OCI-LY3 (cell line): ENCODE measurements around the gene CRTAC1.

Experiments used
- H2AFZ ChIP-seq: fragments of 200-600, 300-600 bp; shearing (Covaris generic); 2 replicates; pipeline ENCODE4 v1.6.0; 2014; ENCODE audit warnings: antibody characterized with exemption, low read depth, low read length
- H3K27ac ChIP-seq: fragments of 200-600, 300-600 bp; sonication (generic); 2 replicates; pipeline ENCODE4 v1.5.1; 2014; ENCODE audit warnings: mild to moderate bottlenecking, low read length, moderate library complexity, mixed read lengths
- H3K27me3 ChIP-seq: fragments of 200-600, 300-600 bp; sonication (generic); 2 replicates; pipeline ENCODE4 v1.6.1; 2014; ENCODE audit warnings: low read depth, low read length, mixed read lengths
- H3K36me3 ChIP-seq: fragments of 200-600, 300-600 bp; sonication (generic); replicated peaks from 2 replicates; pipeline ENCODE3; 2014; ENCODE audit warnings: low read depth, low read length, mixed read lengths
- H3K4me1 ChIP-seq: fragments of 300-600, 200-600 bp; sonication (generic); 2 replicates; pipeline ENCODE4 v1.6.1; 2014; ENCODE audit warnings: low read length, mixed read lengths
- H3K4me2 ChIP-seq: fragments of 200-600, 300-600 bp; sonication (generic); 2 replicates; pipeline ENCODE4 v1.6.1; 2014; ENCODE audit warnings: low read length, mixed read lengths
- H3K4me3 ChIP-seq: fragments of 300-600, 200-600 bp; sonication (generic); 2 replicates; pipeline ENCODE4 v1.5.1; 2014; ENCODE audit warnings: antibody characterized with exemption, mild to moderate bottlenecking, low read length, moderate library complexity
- H3K79me2 ChIP-seq: fragments of 300-600, 200-600 bp; shearing (Covaris generic); 2 replicates; pipeline ENCODE4 v1.6.1; 2014; ENCODE audit warnings: mild to moderate bottlenecking, low read length, mixed read lengths
- H3K9ac ChIP-seq: fragments of 300-600, 200-600 bp; shearing (Covaris generic); 2 replicates; pipeline ENCODE4 v1.6.0; 2014; ENCODE audit warnings: mild to moderate bottlenecking, low read length, moderate library complexity
- H3K9me3 ChIP-seq: fragments of 200-600, 300-600 bp; shearing (Covaris generic); 2 replicates; pipeline ENCODE4 v1.6.1; 2014; ENCODE audit warnings: low read length, mixed read lengths; ENCODE audit not compliant: insufficient read depth
- H4K20me1 ChIP-seq: fragments of 200-600, 300-600 bp; sonication (generic); 2 replicates; pipeline ENCODE4 v1.6.1; 2016; ENCODE audit warnings: low read length, mixed read lengths; ENCODE audit not compliant: insufficient read depth
- EZH2phosphoT487 ChIP-seq: fragments of 200-600 bp; shearing (Covaris generic); IDR thresholded peaks from 2 replicates; pipeline ENCODE4 v1.6.1; 2018; ENCODE audit warnings: antibody characterized with exemption, mixed run types, low read depth
- TF ChIP-seq, protein P1 (sequence below): fragments of 200-600, 300-600 bp; sonication (generic); IDR thresholded peaks from 2 replicates; pipeline ENCODE4 v1.5.1; 2014; ENCODE audit warnings: antibody characterized with exemption, low read length, low read depth

The CRTAC1 gene

DNA sequence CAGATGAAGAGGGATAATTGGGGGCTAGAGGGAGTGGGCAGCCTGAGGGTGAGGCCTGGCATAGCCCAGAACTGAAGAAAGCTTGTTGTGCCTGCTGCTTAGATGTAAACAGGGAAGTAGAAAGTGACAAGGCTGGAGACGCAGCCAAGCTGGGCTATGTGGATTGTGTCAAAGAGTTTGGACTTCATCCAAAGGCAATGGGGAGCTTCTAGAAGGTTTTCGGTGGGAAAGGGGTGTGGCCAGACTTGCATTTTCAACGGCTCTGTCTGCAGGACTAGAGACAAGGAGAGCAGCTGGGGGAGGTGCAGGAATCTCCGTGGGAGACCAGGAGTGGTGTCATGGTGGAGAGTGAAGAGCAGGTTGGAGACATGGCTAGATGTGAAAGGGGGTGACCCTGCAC lies 132.0 kb downstream of the CRTAC1 start:
- Histone ChIP-seq H3K4me3 (no peak overlapping the region), H3K9me3 (no peaks in the 10 kb centered on the region), H3K36me3 (no peaks in the 10 kb centered on the region), H3K79me2 (no peaks in the 10 kb centered on the region), H3K27ac (no peak overlapping the region), H3K4me2 (no peak overlapping the region), H3K4me1 (no peaks in the 10 kb centered on the region), H3K27me3 (0 out of 2 replicates have a peak, but pooled peaks cover 3% of the 10 kb centered on the region), H2AFZ (no peak overlapping the region), H3K9ac (no peak overlapping the region), H4K20me1 (no peaks in the 10 kb centered on the region)
- TF ChIP-seq, protein P1, sequence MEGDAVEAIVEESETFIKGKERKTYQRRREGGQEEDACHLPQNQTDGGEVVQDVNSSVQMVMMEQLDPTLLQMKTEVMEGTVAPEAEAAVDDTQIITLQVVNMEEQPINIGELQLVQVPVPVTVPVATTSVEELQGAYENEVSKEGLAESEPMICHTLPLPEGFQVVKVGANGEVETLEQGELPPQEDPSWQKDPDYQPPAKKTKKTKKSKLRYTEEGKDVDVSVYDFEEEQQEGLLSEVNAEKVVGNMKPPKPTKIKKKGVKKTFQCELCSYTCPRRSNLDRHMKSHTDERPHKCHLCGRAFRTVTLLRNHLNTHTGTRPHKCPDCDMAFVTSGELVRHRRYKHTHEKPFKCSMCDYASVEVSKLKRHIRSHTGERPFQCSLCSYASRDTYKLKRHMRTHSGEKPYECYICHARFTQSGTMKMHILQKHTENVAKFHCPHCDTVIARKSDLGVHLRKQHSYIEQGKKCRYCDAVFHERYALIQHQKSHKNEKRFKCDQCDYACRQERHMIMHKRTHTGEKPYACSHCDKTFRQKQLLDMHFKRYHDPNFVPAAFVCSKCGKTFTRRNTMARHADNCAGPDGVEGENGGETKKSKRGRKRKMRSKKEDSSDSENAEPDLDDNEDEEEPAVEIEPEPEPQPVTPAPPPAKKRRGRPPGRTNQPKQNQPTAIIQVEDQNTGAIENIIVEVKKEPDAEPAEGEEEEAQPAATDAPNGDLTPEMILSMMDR, result no peak
- TF ChIP-seq EZH2phosphoT487, result no peak

DNA sequence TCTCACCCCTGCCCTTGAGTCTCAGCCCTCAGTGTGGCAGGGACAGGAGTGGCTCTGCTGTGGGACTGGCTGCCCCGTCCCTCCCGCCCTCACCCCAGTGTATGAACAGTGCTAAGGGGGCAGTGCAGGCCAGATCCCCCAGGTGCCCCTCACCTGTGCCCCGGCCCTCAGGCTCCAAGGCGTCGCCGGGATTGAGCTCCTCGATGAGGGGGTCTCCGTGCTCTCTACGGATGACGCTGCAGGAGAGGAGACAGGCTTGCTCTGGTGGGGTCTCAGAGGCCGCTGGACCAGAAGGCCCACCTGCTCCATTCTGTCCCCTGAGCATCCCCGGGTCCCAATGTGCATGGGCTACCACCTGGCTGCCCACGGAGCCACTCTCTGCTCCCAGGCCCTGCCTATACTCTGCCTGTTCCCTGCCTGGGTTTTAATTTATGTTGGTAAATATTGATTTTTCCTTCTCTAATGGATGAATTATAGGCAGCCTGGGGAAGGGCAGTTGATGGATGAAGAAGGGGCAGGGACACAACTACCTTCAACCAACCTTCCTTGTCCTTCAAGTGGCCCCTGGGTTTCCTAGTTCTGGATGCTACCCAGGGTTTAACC lies 133.6 kb downstream of the CRTAC1 start:
- Histone ChIP-seq H3K36me3 (no peaks in the 10 kb centered on the region), H3K4me3 (no peak overlapping the region), H3K27me3 (peaks cover 5% of the 10 kb centered on the region), H3K4me2 (no peak overlapping the region), H3K9ac (no peak overlapping the region), H3K9me3 (no peaks in the 10 kb centered on the region), H2AFZ (no peak overlapping the region), H4K20me1 (no peaks in the 10 kb centered on the region), H3K4me1 (no peaks in the 10 kb centered on the region), H3K79me2 (no peaks in the 10 kb centered on the region), H3K27ac (no peak overlapping the region)
- TF ChIP-seq EZH2phosphoT487, result no peak
- TF ChIP-seq, protein P1, result no peak

DNA sequence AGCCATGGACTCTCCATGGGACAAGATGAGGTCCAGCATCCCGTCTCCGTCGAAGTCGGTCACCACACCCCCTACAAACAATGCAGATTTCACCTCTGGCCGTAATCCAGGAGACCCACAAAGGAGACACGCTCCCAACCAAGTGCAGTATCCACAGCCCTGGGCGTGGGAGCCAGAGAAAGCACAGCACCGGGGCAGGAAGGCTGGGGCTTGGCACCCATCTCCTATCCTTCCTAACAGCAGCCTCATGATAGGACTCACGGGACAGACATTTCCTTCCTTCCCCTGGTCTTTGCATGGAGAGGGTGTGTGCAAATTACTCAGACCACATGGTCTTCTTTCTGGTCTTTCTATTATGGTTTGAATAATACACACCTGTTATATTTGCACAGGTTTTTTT lies 134.5 kb downstream of the CRTAC1 start:
- H3K36me3 ChIP-seq, result no peaks in the 10 kb centered on the region
- no peaks in the 10 kb centered on the region for H3K9me3 ChIP-seq
- no peak overlapping the region for H3K27ac ChIP-seq
- H2AFZ ChIP-seq, result no peak overlapping the region
- H3K4me3 ChIP-seq, result no peak overlapping the region
- no peaks in the 10 kb centered on the region for H4K20me1 ChIP-seq
- H3K79me2 ChIP-seq, result no peaks in the 10 kb centered on the region
- no peak overlapping the region for H3K9ac ChIP-seq
- H3K27me3 ChIP-seq, result peaks cover 5% of the 10 kb centered on the region
- no peak overlapping the region for H3K4me2 ChIP-seq
- H3K4me1 ChIP-seq, result no peaks in the 10 kb centered on the region
- TF ChIP-seq, protein P1, result no peak
- no peak for TF ChIP-seq EZH2phosphoT487

DNA sequence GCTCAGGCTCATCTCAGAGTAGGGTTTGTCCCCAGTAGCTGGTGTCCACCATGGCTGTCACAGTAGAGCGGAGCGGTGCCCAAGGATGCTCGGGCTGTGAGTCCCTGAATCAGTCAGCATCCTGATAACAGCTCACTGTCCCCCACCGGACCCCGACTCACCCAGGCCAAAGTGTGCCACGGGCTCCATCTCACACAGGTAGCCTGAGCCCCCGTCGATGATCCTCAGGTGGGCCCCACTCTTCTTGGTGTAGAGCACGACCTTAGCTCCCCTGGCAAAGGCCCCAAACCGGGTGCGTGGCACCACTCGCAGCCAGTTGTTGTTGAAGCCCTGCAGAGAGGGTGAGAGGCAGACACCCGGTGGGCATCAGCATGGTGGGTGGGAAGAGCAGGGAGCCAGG lies 135.3 kb downstream of the CRTAC1 start:
- no peak overlapping the region for H3K9ac ChIP-seq
- no peak overlapping the region for H3K4me2 ChIP-seq
- no peak overlapping the region for H3K27ac ChIP-seq
- TF ChIP-seq, protein P1, result no peak
- TF ChIP-seq EZH2phosphoT487, result no peak
- H3K4me1 ChIP-seq, result no peaks in the 10 kb centered on the region
- H3K27me3 ChIP-seq, result peaks cover 5% of the 10 kb centered on the region
- H4K20me1 ChIP-seq, result no peaks in the 10 kb centered on the region
- H3K36me3 ChIP-seq, result no peaks in the 10 kb centered on the region
- H2AFZ ChIP-seq, result no peak overlapping the region
- H3K9me3 ChIP-seq, result no peaks in the 10 kb centered on the region
- no peaks in the 10 kb centered on the region for H3K79me2 ChIP-seq
- H3K4me3 ChIP-seq, result no peak overlapping the region
